ENCODE measurements around the gene ADAMTS12. TPM values are rescaled to one million over a fixed set of nuclear protein-coding genes. Genes with fewer than 3 reads are reported as not detected.

The ADAMTS12 gene
- total and polyA plus RNA-seq, 10 of the 15 experiments (the other 5 are each of a cell fraction or from before 2014, with no cell fraction given) = 0.11 to 35.8 (median 20.7) TPM

GRCh38 chr5:33903118-33903517 is 11.3 kb upstream of the ADAMTS12 start:
- Histone ChIP-seq H3K27me3 (replicated peaks in 1 of 2; ENCODE audit: control insufficient read depth in 2 of 2, insufficient read depth in 2 of 2, low read length in 1 of 2) (no peaks in the 10 kb centered on the region), H4K20me1 (ENCODE audit: control insufficient read depth, insufficient read depth) (no peaks in the 10 kb centered on the region), H3K9ac (ENCODE audit: control insufficient read depth, insufficient read depth, low read length) (no peak overlapping the region), H3K79me2 (ENCODE audit: control insufficient read depth, insufficient read depth, low read length) (no peaks in the 10 kb centered on the region), H3K4me3 (no peak overlapping the region), H2AFZ (ENCODE audit: control insufficient read depth, low read depth, low read length) (no peak overlapping the region), H3K36me3 (ENCODE audit: control insufficient read depth in 2 of 2, insufficient read depth in 2 of 2, low read length in 1 of 2) (no peaks in the 10 kb centered on the region), H3K4me2 (ENCODE audit: control insufficient read depth, insufficient read depth) (no peak overlapping the region), H3K4me1 (ENCODE audit: control insufficient read depth, insufficient read depth, low read length) (no peaks in the 10 kb centered on the region), H3K9me3 (replicated peaks; ENCODE audit: control insufficient read depth, insufficient read depth, low read length) (peaks cover 2% of the 10 kb centered on the region; the same call in 2 of the 3 replicates), H3K27ac (ENCODE audit: control insufficient read depth, insufficient read depth) (no peak overlapping the region)
- no peak for DNase-seq (ENCODE audit: low read depth, low spot score)
- BruUV-seq (replicated peaks) = no TSS peak
- no peak for TF ChIP-seq IKZF2 (IDR thresholded peaks at IDR 0.05)
- TF ChIP-seq JUND (IDR thresholded peaks at IDR 0.05; ENCODE audit: low read depth, low read length) = no peak
- TF ChIP-seq NFXL1 (IDR thresholded peaks at IDR 0.05; ENCODE audit: borderline replicate concordance) = no peak
- no peak for TF ChIP-seq TAF1 (IDR thresholded peaks at IDR 0.05; ENCODE audit: borderline replicate concordance, low read depth, low read length)
- no peak for TF ChIP-seq SMARCA5 (IDR thresholded peaks at IDR 0.05)
- no peak for TF ChIP-seq USF1 (IDR thresholded peaks at IDR 0.05; ENCODE audit: borderline replicate concordance, extremely low read length, insufficient read depth, low read depth, low read length)
- TF ChIP-seq E2F8 (IDR thresholded peaks at IDR 0.05; ENCODE audit: low read depth, partially characterized antibody) = no peak
- WGBS (ENCODE audit: insufficient coverage, insufficient replicate concordance, low lambda C conversion rate, missing lambda C conversion rate) = 61% methylated on average over 2 of the region's 2 CpGs
- intact Hi-C loops (cut with micrococcal nuclease; ENCODE audit: unreplicated experiment) = no loop called here
- ATAC-seq = no peak
- SMC1A ChIA-PET (ENCODE audit: uncharacterized antibody, unreplicated experiment) = no interaction called here
- FAIRE-seq = no peak
- POLR2A ChIA-PET = no interaction called here
- CTCF ChIA-PET = interaction anchor here (0.8 to 1.0 kb wide), 2 partner anchors 13 to 393 kb away, joined by 3 read pairs; no protein-coding TSS in a partner anchor
- RAD21 ChIA-PET (ENCODE audit: unreplicated experiment) = interaction anchor here (1.0 kb wide), 1 partner anchor 20 kb away, joined by 3 read pairs; no protein-coding TSS in a partner anchor
- in situ Hi-C loops (cut with MboI) = no loop called here
